Aortic smooth muscle cell (primary cell): Measurements from ENCODE around the gene FAM185A. TPM values are rescaled to one million over a fixed set of nuclear protein-coding genes. Genes with fewer than 3 reads are reported as not detected.

Experiments used
- total RNA-seq: library from RNA; depleted of rRNA; stranded (reverse); fragments of >200 nt; gene quantifications from 2 replicates; pipeline ENCODE4 v1.2.3, GENCODE V29; 2014

The FAM185A gene
- total RNA-seq: 8.8 and 8.9 TPM in 2 replicates

DNA sequence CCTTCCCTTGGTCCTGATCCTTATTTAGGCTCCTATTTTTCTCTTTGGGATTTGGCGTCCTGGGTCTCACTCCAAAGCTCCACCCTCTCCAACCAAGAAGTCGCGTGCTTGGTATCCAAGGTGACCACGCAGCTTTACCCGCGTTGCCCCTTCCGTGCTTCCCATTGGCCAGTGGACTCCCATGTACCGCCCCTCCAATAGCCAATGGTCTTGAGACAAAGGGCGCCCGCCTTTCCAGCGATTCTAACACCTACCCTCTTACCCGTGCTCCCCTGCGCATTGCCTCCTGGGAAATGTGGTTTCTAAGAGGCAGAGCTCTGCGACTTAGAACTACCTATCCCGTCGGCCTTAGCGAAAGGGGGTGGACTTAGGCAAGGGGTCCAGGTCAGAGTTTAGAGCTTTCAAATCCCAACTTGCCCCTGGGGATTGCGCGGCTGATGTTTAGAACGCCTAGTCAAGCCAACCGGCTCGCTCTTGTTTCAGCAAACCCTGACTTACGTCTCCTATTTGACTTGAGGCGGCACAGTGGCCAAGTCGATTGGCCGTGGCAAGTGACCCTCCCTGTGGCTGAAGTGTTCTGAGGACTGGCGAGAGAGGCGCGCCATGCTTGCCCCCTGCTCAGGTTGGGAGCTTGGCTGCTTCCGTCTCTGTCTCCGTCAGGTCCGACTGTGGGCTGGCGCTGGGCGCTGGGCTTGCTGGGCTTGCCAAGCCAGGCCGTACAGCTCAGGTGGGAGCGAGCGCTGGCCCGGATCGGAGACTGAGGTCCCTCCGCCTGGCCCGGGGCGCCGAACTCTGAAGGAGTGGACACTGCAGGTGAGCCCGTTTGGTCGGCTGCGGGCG is at the start of gene FAM185A:
TSS of gene FAM185A (plus strand) at position 395 of the 840 bp plus-strand sequence. CDS start at position 604, 209 bp downstream.

Other genes with a start within 250 kb of the FAM185A start
- gene RASA4B, start 231.2 kb upstream of the FAM185A start, total RNA-seq: 13.3 and 19.4 TPM in 2 replicates
- 2.8 and 5.2 TPM in 2 replicates for gene UPK3BL2, start 205.3 kb upstream of the FAM185A start, total RNA-seq
- gene SPDYE2, start 197.8 kb upstream of the FAM185A start, total RNA-seq: not detected in 2 replicates
- gene POLR2J3, start 176.4 kb upstream of the FAM185A start, total RNA-seq: 27.0 and 66.9 TPM in 2 replicates
- 71.7 and 118 TPM in 2 replicates for gene RASA4, start 132.2 kb upstream of the FAM185A start, total RNA-seq
- gene UPK3BL1, start 106.2 kb upstream of the FAM185A start, total RNA-seq: 11.9 and 15.9 TPM in 2 replicates
- gene SPDYE2B, start 98.7 kb upstream of the FAM185A start, total RNA-seq: not detected in 2 replicates
- 4.7 and 5.9 TPM in 2 replicates for gene POLR2J2, start 77.3 kb upstream of the FAM185A start, total RNA-seq
- 105 and 207 TPM in 2 replicates for gene LRRC17, start 164.0 kb downstream of the FAM185A start, total RNA-seq